Brain microvascular endothelial cell (primary cell): ENCODE results near the gene SPRY2.

Experiments used
- DNase-seq: peaks from one replicate; pipeline ENCODE4 v3.0.0-alpha.2; 2020
- H3K27ac ChIP-seq: fragments of 250-450 bp; sonication (Bioruptor Pico); 2 replicates; pipeline ENCODE4 v1.5.1; 2020; ENCODE audit warnings: mild to moderate bottlenecking, moderate library complexity
- H3K27me3 ChIP-seq: fragments of 250-450 bp; sonication (Bioruptor Pico); replicated peaks from 2 replicates; pipeline ENCODE4 v1.5.1; 2020; ENCODE audit warnings: mild to moderate bottlenecking
- H3K36me3 ChIP-seq: fragments of 250-450 bp; sonication (Bioruptor Pico); replicated peaks from 2 replicates; pipeline ENCODE4 v1.5.1; 2020; ENCODE audit warnings: mild to moderate bottlenecking
- H3K4me3 ChIP-seq: 2 replicates; pipeline ENCODE4 v1.5.1; 2011; ENCODE audit warnings: low read depth, mild to moderate bottlenecking, control low read depth, low read length, moderate library complexity
- CTCF ChIP-seq: IDR thresholded peaks from 2 replicates; pipeline ENCODE4 v1.5.1; 2011; ENCODE audit warnings: low read depth, mild to moderate bottlenecking, moderate library complexity, low read length, control low read depth, inconsistent platforms; ENCODE audit errors: missing control alignments
- in situ Hi-C: cut with HindIII; loops from 2 replicates; pipeline ENCODE4 v1.10.0; 2017; ENCODE audit warnings: low sequenced_read_pairs, low pct_ligation_motif_present

The SPRY2 gene

GRCh38 chr13:80386002-80386401, 45.1 kb upstream of the SPRY2 start:
- no peak for TF ChIP-seq CTCF
- DNase-seq: no peak
- no peaks in the 10 kb centered on the region for H3K36me3 ChIP-seq

GRCh38 chr13:80382576-80382975, 41.6 kb upstream of the SPRY2 start:
- Histone ChIP-seq H3K36me3 (no peaks in the 10 kb centered on the region), H3K4me3 (no peak overlapping the region), H3K27me3 (no peaks in the 10 kb centered on the region), H3K27ac (no peak overlapping the region)
- no peak for TF ChIP-seq CTCF
- in situ Hi-C loops: no loop called here
- DNase-seq: no peak

More at GRCh38 chr13:80386002-80386401, 45.1 kb upstream of the SPRY2 start:
- in situ Hi-C loops: no loop called here
- no peak overlapping the region for H3K27ac ChIP-seq
- H3K4me3 ChIP-seq: no peak overlapping the region
- H3K27me3 ChIP-seq: no peaks in the 10 kb centered on the region

GRCh38 chr13:80379245-80379644, 38.3 kb upstream of the SPRY2 start:
- no peaks in the 10 kb centered on the region for H3K27me3 ChIP-seq
- no peak for TF ChIP-seq CTCF
- H3K4me3 ChIP-seq: no peak overlapping the region
- no peak overlapping the region for H3K27ac ChIP-seq
- no peaks in the 10 kb centered on the region for H3K36me3 ChIP-seq
- in situ Hi-C loops: no loop called here
- DNase-seq: peak; percentile 61

GRCh38 chr13:80376554-80376953, 35.6 kb upstream of the SPRY2 start:
- no peak overlapping the region for H3K27ac ChIP-seq
- H3K4me3 ChIP-seq: no peak overlapping the region
- no peaks in the 10 kb centered on the region for H3K36me3 ChIP-seq
- in situ Hi-C loops: no loop called here
- no peak for TF ChIP-seq CTCF
- no peaks in the 10 kb centered on the region for H3K27me3 ChIP-seq
- no peak for DNase-seq

GRCh38 chr13:80374901-80375300, 34.0 kb upstream of the SPRY2 start:
- H3K27ac ChIP-seq: no peak overlapping the region
- H3K4me3 ChIP-seq: no peak overlapping the region
- H3K36me3 ChIP-seq: no peaks in the 10 kb centered on the region
- no peak for DNase-seq
- H3K27me3 ChIP-seq: no peaks in the 10 kb centered on the region
- in situ Hi-C loops: no loop called here
- no peak for TF ChIP-seq CTCF

GRCh38 chr13:80374444-80374843, 33.5 kb upstream of the SPRY2 start:
- H3K27ac ChIP-seq: no peak overlapping the region
- H3K36me3 ChIP-seq: no peaks in the 10 kb centered on the region
- no peak overlapping the region for H3K4me3 ChIP-seq
- no peak for TF ChIP-seq CTCF
- in situ Hi-C loops: no loop called here
- DNase-seq: no peak
- H3K27me3 ChIP-seq: no peaks in the 10 kb centered on the region
